SHP77 (cell line): Measurements from ENCODE around the gene TBC1D28.
"Not testable (repeated sequence)": the region's sequence is repeated elsewhere in the genome, so short reads cannot be mapped to it uniquely, and the experiment has no call there.

Experiments used
- DNase-seq, 2 experiments: peaks; one replicate each; lab custom pipeline; 2025; lab: John Stamatoyannopoulos, UW

The TBC1D28 gene

DNA sequence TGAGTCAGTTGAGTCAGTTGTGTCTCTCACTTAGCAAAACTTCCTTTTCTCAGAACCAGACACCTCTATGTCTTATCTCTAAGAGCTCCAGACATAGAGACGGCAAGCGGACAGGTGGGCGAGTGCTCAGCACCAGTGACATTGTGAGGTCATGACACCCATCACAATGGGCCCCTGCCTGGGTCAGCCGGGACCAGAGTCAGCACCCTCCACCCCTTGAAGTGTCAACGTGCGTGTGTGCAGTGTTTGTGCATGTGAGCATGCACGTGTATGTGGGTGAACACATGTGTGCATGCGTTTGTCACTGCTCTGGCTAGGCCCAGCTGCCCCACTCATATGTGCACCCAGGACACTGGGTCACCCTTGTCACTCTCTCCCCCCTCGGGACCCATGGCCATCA, at the start of gene TBC1D28:
Gene TBC1D28, minus strand, starts transcription at position 101 of the 400 bp plus-strand sequence. CDS start 3,039 bp downstream, outside the sequence.
- not testable (repeated sequence) for DNase-seq

DNA sequence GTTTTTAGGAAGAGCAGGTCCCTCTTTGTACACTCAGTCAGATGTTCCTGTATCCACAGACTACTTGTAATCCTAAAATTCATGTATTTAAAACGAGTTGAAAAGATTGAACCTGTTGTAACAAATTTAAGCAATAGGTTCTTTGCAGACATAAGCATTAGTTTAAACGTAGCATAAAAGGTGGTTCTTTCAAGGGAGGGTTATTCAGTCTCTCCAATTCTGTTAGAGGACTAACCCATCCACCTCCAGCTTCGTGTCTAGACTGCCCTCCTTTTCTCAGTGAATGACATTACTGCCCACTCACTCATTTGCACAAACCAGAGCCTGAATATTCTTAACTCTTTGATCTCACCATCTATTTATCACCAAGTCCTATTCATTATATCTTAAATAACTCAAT, 38.5 kb upstream of the TBC1D28 start:
- DNase-seq: not testable (repeated sequence)

GRCh38 chr17:18681767-18682571, 37.8 kb upstream of the TBC1D28 start, which contains the start of gene FOXO3B:
Gene FOXO3B, minus strand, starts transcription at chr17:18682314. Its CDS starts 663 bp downstream, at chr17:18681651.
- DNase-seq: peak; percentile 99 to 100

- DNase-seq: not testable (repeated sequence)
Observed at GRCh38 chr17:18677381-18677780, 33.2 kb upstream of the TBC1D28 start.

DNA sequence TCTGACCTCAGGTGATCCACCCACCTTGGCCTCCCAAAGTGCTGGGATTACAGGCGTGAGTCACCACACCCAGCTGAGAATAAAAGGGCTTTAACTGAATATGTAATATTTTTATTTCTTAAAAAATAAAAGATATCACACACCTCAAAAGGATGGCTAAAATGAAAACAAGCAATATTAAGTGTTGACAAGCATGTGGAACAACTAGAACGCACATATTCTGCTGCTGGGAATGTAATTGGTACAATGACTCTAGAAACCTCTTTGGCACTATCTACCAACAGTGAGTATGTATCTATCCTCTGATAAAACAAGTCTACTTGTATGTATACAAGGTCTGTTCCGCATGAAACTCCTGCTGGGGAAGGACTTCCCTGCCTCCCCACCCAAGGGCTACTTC, 32.7 kb upstream of the TBC1D28 start:
- DNase-seq: not testable (repeated sequence)

DNA sequence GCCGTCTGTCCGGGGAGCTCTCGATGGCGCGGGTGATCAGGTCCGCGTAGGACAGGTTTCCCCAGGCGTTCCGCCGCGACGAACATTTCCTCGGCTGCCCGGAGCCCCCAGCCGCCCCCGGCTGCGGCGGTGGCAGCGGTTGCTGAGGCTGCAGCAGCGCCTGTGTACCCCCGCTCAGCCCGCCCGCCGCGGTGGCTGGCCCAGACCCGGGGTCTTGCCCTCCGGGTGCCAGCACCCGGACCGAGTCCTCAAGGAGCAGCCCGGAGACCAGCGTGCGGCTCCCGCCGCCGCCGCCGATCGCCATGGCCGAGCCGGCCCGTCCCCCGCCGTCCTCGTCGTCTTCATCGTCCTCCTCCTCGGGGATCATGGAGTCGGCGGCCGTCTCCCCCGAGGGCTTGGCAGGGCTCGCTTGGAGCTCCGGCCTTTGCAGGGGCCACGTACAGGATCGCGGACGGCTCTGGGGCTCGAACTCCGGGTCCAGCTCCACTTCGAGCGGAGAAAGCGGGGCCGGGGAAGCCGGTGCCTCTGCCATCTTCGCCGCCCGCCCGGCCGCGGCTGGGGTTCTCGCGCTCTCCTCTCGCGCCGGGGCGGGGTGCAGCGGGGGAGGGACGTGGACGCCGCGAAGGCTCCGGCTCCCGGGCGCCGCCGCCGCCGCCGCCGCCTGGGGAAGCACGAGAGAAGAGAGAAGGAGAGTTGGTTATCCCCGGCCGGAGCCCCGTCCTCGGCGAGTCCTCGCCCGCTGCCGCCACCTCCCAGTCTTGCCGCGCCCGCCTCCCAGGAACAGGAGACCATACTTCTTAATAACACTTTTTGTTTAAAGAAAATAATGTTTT, 28.4 kb upstream of the TBC1D28 start:
- not testable (repeated sequence) for DNase-seq

DNA sequence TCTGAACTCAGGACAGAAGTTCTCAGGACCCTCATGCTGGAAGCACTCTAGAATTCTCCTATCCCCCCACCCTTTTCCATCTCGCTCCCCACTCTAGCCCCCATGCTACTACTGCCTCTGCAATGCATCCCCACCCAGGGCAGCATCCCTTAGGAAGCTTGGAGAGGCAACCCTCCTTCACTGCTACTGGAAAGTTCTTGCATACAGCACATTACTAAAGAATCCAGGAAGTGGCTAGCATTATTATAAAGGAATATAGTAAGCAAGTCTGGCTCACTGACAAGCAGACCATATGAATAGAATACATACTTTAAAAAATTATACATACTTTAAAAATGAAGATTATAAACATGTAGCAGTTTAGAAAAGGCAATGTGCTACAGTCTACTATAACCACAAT, 24.4 kb upstream of the TBC1D28 start:
- DNase-seq: not testable (repeated sequence)

DNA sequence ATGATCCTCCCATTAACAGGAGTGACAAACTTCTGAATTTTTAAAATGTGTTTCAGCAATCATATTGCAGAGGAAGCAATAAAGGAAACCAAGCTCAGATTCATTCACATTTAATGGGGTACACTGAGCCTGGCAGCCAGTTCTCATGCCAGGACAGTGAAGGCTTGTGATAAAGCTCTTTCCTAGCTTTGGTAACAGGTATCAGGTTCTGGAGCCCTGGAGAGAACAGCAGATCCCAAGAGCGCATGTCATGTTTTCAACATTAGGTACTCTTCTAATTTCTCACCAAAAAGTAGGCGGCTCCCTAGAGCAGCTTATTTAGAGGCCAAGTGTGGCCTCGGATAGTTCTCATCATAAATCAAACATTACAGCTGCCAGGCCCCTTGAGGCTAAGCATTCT, 23.3 kb upstream of the TBC1D28 start:
- DNase-seq: not testable (repeated sequence)

DNA sequence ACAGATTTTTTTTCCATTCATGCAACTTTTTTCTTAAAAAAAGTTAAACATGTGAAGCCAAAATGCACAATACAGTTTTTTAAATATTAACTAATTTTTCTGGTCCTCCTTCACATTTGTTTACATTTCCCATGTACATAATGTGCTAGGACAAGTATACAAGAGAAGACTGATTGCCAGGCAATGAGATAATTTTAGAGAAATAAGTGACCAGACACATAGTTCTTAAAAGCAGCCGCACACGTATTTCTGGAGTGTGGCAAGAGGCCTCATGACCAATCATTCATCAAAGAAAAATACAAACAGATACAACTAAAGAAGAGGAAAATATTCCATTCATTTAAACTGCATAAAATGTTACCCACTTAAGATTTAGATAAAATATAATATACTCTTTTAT, 22.1 kb upstream of the TBC1D28 start:
- DNase-seq: not testable (repeated sequence)

DNA sequence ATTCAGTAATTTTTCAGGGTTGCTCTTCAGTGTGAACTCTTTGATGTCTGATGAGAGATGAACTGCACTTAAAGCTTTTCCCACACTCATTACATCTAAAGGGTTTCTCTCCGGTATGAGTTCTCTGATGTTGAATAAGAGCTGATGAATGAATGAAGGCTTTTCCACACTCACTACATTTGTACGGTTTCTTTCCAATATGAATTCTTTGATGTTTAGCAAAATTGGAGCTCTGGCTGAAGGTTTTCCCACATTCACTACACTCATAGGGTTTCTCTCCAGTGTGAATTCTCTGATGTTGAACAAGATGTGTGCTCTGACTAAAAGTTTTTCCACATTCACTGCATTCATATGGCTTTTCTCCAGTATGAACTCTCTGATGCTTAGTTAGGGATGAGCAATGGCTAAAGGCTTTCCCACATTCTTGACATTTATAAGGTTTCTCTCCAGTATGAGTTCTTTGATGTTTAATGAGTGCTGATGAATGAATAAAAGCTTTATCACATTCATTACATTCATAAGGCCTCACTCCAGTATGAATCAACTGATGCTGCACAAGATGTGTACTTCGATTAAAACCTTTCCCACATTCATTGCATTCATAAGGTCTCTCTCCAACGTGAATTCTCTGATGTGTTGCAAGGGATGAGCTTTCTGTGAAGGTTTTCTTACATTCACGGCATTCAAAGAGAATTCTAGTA, 17.9 kb upstream of the TBC1D28 start:
- not testable (repeated sequence) for DNase-seq

DNA sequence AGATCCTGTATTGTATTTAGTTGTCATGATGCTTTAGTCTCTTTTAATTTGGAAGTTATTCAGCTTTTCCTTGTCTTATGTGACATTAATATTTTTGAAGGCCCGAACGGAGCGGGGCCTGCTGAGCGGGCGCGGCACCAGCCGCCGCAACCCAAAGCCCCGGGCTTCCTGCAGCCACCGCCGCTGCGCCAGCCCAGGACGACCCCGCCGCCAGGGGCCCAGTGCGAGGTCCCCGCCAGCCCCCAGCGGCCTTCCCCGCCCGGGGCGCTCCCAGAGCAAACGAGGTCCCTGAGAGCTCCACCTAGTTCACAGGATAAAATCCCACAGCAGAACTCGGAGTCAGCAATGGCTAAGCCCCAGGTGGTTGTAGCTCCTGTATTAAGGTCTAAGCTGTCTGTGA, 5.9 kb upstream of the TBC1D28 start:
- DNase-seq: not testable (repeated sequence)

DNA sequence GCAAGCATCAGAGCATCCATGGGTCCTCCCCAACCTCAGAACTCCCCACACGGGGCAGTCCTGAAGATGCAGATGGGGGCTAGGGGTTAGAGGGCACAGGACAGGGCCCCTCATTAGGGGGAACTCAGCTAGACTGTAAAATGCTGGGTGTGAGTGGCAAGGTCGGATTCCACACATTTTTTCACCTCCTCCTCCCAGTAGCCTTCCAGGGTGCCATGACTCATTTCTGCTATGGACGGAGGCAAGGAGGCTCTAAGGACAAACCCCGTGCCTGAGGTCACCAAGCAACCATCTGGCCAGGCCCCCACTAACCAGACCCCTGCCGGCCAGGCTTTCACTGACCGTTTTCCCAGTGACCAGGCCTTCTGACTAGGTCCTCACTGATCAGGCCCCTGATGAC, 1.1 kb downstream of the TBC1D28 start:
- not testable (repeated sequence) for DNase-seq

DNA sequence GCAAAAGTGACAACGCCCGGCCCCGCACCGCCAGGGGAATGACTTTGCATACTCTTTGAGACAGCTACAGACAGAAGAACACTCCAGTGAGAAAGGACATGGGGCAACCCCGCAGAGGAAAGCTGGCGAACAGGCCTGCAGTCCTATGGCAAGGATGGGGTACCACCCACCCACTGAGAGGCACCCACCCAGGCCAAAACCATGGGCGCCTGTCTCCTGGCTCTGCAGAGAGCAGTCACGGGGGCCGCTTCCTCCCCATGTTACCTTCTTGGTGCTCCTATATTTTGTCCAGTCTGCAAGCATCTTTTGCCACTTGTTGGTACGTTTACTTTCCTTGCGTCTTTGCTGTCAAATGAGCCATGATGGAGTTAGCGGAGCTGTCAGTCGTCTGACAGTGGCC, 5.8 kb downstream of the TBC1D28 start:
- DNase-seq: not testable (repeated sequence)

DNA sequence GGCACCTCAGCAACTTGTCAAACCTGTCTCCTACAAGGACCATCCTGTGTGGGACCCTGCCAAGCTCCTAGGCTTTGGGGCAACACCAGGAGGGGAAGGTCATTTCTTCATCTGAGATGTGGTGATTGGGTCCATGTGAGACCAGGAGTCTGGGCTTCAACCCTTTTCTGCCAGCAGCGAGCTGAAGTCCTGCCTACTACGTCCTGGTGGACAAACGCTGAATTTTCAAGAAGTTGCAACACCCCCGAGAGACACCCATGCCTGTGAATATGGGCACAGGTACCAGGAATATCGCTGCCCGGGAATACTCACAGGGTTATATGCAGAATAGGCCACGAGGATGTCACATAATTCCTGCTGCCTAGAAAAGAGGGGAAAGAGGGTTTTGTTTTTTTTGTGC, 8.0 kb downstream of the TBC1D28 start:
- not testable (repeated sequence) for DNase-seq

DNA sequence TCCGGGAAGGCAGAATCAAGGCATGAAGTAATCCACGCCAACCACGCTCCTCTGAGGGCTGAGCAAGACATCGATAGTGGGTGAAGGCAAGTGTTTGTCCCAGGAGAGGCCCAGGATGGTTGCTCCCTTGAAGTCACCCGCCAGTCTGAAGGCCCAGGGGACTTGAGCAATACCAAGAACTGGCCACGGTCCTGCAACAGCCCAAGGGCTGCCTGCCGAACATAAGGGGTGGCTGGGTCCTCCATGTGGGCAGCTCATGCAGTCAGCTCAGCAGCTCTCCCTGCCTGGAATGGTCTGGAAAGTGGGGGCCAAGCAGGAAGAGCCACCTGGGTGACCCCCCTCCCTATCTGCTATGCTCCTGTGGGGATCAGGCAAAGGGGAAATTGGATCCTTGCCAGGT, 8.4 kb downstream of the TBC1D28 start:
- DNase-seq: not testable (repeated sequence)

GRCh38 chr17:18634550-18635263, 9.5 kb downstream of the TBC1D28 start:
- not testable (repeated sequence) for DNase-seq

DNA sequence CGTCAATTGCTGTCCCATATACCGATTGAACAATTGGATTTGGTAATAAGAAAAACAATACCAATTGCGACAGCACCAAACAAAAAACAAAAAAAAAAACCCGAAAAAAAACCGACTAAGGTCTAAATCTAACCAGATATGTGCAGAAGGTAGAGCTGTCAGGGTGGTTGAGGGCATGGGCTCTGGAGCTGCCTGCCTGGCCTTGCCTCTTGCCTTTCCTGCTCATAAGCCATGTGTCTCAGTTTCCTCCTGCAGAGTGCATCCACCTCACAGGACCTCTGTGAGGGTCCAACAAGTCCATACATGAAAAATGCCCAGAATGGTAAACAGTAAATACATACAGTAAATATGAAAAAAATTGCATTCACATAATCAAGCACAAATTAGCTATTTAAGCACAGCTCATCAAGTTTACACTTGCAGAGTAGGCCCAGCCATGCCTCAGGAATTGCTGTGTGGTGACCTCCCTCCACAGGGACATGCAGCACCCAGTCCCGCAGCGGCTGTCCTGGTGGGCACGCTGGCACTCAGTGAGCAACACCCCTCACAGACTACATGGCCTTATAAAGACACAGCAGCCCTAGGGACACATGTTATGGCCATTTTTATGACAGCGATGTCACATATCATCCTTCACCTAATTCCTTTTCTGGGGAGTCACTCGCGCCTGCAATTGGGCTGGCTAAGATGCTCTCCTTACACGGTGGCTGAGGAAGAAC, 17.9 kb downstream of the TBC1D28 start:
- DNase-seq: no peak

GRCh38 chr17:18625509-18626104, 18.6 kb downstream of the TBC1D28 start:
- DNase-seq: peak; percentile 94 to 95

DNA sequence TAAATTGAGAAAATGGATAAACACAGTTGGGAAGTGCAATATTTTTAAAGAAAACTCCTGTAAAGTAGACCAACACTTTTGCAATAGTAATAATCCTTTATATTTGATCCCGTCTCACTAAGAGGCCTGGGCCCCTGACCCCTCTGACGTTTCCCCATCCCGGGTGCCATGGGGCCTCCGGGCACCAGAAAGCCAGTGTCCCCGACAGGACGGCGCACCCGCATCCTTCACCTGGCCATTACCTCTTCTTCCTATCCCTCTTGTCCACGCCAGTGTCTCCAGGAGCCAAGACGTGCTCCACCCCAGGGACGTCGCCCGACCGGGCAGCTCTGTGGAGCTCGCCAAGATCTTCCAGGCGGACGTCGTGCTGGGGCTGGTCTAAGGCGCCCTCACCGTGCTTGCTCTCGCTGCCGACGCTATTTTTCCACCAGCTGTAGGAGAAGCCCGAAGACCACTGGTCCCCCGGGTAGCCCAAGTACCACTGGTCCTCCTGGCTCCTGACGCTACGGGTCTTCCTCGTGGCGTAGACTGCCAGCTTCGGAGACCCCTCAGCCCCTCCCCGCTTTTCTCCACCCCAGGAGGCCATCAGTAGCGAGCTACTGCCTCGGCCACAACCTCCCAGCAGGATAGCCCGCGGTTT, 19.2 kb downstream of the TBC1D28 start:
- peak in 1 of 2 experiments; percentile 69 for DNase-seq

GRCh38 chr17:18617613-18618012, 26.6 kb downstream of the TBC1D28 start:
- not testable (repeated sequence) for DNase-seq
